ENCODE data around the gene TMEM238.
"Not testable (repeated sequence)": the region's sequence is repeated elsewhere in the genome, so short reads cannot be mapped to it uniquely, and the experiment has no call there.

TMEM238 gene

GRCh38 chr19:55344444-55344843 lies 39.6 kb downstream of the TMEM238 start:
- in situ Hi-C loops (cut with HindIII; ENCODE audit: low sequenced_read_pairs), result no loop called here

GRCh38 chr19:55341595-55342531 lies 42.2 kb downstream of the TMEM238 start:
- in situ Hi-C loops (cut with HindIII; ENCODE audit: low sequenced_read_pairs), result no loop called here

- in situ Hi-C loops (cut with HindIII; ENCODE audit: low sequenced_read_pairs), result no loop called here
These were observed 42.9 kb downstream of the TMEM238 start for GRCh38 chr19:55341171-55341588.

- in situ Hi-C loops (cut with HindIII; ENCODE audit: low sequenced_read_pairs), result no loop called here
These were observed 43.3 kb downstream of the TMEM238 start for GRCh38 chr19:55340784-55341147.

- in situ Hi-C loops (cut with HindIII; ENCODE audit: low sequenced_read_pairs), result no loop called here
These were observed 44.0 kb downstream of the TMEM238 start for GRCh38 chr19:55339889-55340783.

GRCh38 chr19:55339105-55339888 lies 44.8 kb downstream of the TMEM238 start, which contains the start of gene KMT5C:
TSS of gene KMT5C (plus strand) at chr19:55339876. CDS start at chr19:55341937, 2,061 bp downstream.
- in situ Hi-C loops (cut with HindIII; ENCODE audit: low sequenced_read_pairs), result no loop called here

GRCh38 chr19:55336101-55336500 lies 48.0 kb downstream of the TMEM238 start:
- in situ Hi-C loops (cut with HindIII; ENCODE audit: low sequenced_read_pairs), result no loop called here

GRCh38 chr19:55333870-55334269 lies 50.2 kb downstream of the TMEM238 start:
- in situ Hi-C loops (cut with HindIII; ENCODE audit: low sequenced_read_pairs), result no loop called here

GRCh38 chr19:55329791-55330190 lies 54.3 kb downstream of the TMEM238 start:
- in situ Hi-C loops (cut with HindIII; ENCODE audit: low sequenced_read_pairs), result not testable (repeated sequence)
